Keratinocyte (primary cell): ENCODE data around the gene CPNE9.

ENCODE experiments used
- CTCF ChIP-seq, 3 experiments: IDR thresholded peaks in 1 of 3; conservative IDR thresholded peaks in 1 of 3; optimal IDR thresholded peaks in 1 of 3; 2 replicates in 2 of 3; 3 replicates in 1 of 3; pipeline versions ENCODE3 to v1.5.1; 2011; ENCODE audit warnings: low read length in 3 of 3, mild to moderate bottlenecking in 3 of 3, moderate library complexity in 2 of 3, control low read depth in 1 of 3, inconsistent platforms in 1 of 3; ENCODE audit not compliant: insufficient read depth in 2 of 3; ENCODE audit errors: extremely low read depth in 1 of 3
- EZH2 ChIP-seq: IDR thresholded peaks from one replicate; pipeline ENCODE4 v1.6.1; 2012; ENCODE audit warnings: inconsistent platforms, mild to moderate bottlenecking, low read length, moderate library complexity

GRCh38 chr3:9686050-9686550 lies 17.5 kb upstream of the CPNE9 start:
- TF ChIP-seq EZH2 = no peak
- no peak for TF ChIP-seq CTCF (optimal IDR thresholded peaks at IDR 0.05 in 1 of 3, IDR thresholded peaks at IDR 0.05 in 1 of 3, conservative IDR thresholded peaks at IDR 0.05 in 1 of 3; ENCODE audit: extremely low read depth in 1 of 3, insufficient read depth in 2 of 3, low read length in 3 of 3)
